HEK293 (cell line): ENCODE results near the gene SULT1C4.

Source experiments
- HOXA7 ChIP-seq: sonication (generic); formaldehyde crosslinking; IDR thresholded peaks from 2 replicates; pipeline ENCODE4 v1.8.1; 2022; ENCODE audit warnings: missing genetic modification reagents, borderline replicate concordance
- HOXD13 ChIP-seq: sonication (generic); formaldehyde crosslinking; IDR thresholded peaks from 2 replicates; pipeline ENCODE4 v1.8.0; 2022; ENCODE audit warnings: missing genetic modification reagents, borderline replicate concordance
- KLF16 ChIP-seq: fragments of 450-650 bp; formaldehyde crosslinking; IDR thresholded peaks from 2 replicates; pipeline ENCODE4 v1.5.1; 2017; ENCODE audit warnings: missing biosample characterization, missing genetic modification characterization
- KLF7 ChIP-seq: fragments of 450-650 bp; formaldehyde crosslinking; IDR thresholded peaks from 2 replicates; pipeline ENCODE4 v1.5.1; 2016; ENCODE audit warnings: missing biosample characterization, missing genetic modification characterization, borderline replicate concordance
- MEIS1 ChIP-seq: sonication (generic); formaldehyde crosslinking; IDR thresholded peaks from 2 replicates; pipeline ENCODE4 v1.8.1; 2022; ENCODE audit warnings: missing genetic modification reagents, mild to moderate bottlenecking, borderline replicate concordance
- ZBTB17 ChIP-seq: fragments of 450-650 bp; formaldehyde crosslinking; IDR thresholded peaks from 2 replicates; pipeline ENCODE4 v1.5.1; 2016; ENCODE audit warnings: missing biosample characterization, missing genetic modification characterization
- ZNF132 ChIP-seq: fragments of 450-650 bp; formaldehyde crosslinking; IDR thresholded peaks from 2 replicates; pipeline ENCODE4 v1.5.1; 2017; ENCODE audit warnings: missing biosample characterization, missing genetic modification characterization, borderline replicate concordance
- ZNF426 ChIP-seq: fragments of 450-650 bp; formaldehyde crosslinking; IDR thresholded peaks from 2 replicates; pipeline ENCODE4 v1.5.1; 2017; ENCODE audit warnings: missing biosample characterization, missing genetic modification characterization, mild to moderate bottlenecking, inconsistent platforms, moderate library complexity
- ZNF521 ChIP-seq: fragments of 450-650 bp; formaldehyde crosslinking; IDR thresholded peaks from 2 replicates; pipeline ENCODE4 v1.5.1; 2017; ENCODE audit warnings: missing biosample characterization, mild to moderate bottlenecking, missing genetic modification characterization
- ZNF555 ChIP-seq: fragments of 450-650 bp; formaldehyde crosslinking; conservative IDR thresholded peaks from 2 replicates; pipeline ENCODE4 v1.5.1; 2017; ENCODE audit warnings: missing biosample characterization, mild to moderate bottlenecking, missing genetic modification characterization, inconsistent platforms
- TF ChIP-seq, protein P1 (sequence below): fragments of 450-650 bp; IDR thresholded peaks from 2 replicates; pipeline ENCODE4 v1.5.1; 2018; ENCODE audit warnings: missing biosample characterization, mild to moderate bottlenecking, missing genetic modification characterization
- TF ChIP-seq, protein P2 (sequence below): fragments of 450-650 bp; formaldehyde crosslinking; IDR thresholded peaks from 2 replicates; pipeline ENCODE4 v1.5.1; 2016; ENCODE audit warnings: missing biosample characterization, missing genetic modification characterization
- TF ChIP-seq, protein P3 (sequence below): fragments of 450-650 bp; formaldehyde crosslinking; IDR thresholded peaks from 2 replicates; pipeline ENCODE4 v1.5.1; 2016; ENCODE audit warnings: missing biosample characterization, missing genetic modification characterization

DNA sequence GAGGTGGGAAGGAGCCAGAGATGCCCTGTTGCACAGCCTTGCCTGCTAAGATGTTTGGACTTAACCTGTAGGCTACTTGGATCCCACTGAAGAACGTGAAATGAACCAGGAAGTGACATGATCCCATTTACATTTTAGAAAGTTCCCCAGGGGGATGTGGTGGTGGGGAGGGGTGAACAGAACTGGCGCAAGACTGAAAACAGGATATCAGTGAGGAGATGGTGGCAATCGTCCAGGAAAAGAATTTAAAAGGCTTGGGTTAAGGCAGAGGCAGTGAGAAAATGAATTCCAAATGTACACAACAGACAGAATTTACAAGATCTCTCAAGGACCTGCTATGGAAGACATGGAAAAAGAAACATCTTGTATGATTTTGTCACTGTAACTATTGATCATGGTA lies 46.8 kb upstream of the SULT1C4 start:
- TF ChIP-seq, protein P1, sequence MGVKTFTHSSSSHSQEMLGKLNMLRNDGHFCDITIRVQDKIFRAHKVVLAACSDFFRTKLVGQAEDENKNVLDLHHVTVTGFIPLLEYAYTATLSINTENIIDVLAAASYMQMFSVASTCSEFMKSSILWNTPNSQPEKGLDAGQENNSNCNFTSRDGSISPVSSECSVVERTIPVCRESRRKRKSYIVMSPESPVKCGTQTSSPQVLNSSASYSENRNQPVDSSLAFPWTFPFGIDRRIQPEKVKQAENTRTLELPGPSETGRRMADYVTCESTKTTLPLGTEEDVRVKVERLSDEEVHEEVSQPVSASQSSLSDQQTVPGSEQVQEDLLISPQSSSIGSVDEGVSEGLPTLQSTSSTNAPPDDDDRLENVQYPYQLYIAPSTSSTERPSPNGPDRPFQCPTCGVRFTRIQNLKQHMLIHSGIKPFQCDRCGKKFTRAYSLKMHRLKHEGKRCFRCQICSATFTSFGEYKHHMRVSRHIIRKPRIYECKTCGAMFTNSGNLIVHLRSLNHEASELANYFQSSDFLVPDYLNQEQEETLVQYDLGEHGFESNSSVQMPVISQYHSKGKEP (tag by site-specific recombination): no peak
- TF ChIP-seq, protein P2, sequence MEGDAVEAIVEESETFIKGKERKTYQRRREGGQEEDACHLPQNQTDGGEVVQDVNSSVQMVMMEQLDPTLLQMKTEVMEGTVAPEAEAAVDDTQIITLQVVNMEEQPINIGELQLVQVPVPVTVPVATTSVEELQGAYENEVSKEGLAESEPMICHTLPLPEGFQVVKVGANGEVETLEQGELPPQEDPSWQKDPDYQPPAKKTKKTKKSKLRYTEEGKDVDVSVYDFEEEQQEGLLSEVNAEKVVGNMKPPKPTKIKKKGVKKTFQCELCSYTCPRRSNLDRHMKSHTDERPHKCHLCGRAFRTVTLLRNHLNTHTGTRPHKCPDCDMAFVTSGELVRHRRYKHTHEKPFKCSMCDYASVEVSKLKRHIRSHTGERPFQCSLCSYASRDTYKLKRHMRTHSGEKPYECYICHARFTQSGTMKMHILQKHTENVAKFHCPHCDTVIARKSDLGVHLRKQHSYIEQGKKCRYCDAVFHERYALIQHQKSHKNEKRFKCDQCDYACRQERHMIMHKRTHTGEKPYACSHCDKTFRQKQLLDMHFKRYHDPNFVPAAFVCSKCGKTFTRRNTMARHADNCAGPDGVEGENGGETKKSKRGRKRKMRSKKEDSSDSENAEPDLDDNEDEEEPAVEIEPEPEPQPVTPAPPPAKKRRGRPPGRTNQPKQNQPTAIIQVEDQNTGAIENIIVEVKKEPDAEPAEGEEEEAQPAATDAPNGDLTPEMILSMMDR (tag by site-specific recombination): no peak
- no peak for TF ChIP-seq ZNF555 (tag by site-specific recombination)
- TF ChIP-seq KLF16 (tag by site-specific recombination): no peak
- no peak for TF ChIP-seq MEIS1
- TF ChIP-seq, protein P3, sequence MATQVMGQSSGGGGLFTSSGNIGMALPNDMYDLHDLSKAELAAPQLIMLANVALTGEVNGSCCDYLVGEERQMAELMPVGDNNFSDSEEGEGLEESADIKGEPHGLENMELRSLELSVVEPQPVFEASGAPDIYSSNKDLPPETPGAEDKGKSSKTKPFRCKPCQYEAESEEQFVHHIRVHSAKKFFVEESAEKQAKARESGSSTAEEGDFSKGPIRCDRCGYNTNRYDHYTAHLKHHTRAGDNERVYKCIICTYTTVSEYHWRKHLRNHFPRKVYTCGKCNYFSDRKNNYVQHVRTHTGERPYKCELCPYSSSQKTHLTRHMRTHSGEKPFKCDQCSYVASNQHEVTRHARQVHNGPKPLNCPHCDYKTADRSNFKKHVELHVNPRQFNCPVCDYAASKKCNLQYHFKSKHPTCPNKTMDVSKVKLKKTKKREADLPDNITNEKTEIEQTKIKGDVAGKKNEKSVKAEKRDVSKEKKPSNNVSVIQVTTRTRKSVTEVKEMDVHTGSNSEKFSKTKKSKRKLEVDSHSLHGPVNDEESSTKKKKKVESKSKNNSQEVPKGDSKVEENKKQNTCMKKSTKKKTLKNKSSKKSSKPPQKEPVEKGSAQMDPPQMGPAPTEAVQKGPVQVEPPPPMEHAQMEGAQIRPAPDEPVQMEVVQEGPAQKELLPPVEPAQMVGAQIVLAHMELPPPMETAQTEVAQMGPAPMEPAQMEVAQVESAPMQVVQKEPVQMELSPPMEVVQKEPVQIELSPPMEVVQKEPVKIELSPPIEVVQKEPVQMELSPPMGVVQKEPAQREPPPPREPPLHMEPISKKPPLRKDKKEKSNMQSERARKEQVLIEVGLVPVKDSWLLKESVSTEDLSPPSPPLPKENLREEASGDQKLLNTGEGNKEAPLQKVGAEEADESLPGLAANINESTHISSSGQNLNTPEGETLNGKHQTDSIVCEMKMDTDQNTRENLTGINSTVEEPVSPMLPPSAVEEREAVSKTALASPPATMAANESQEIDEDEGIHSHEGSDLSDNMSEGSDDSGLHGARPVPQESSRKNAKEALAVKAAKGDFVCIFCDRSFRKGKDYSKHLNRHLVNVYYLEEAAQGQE: no peak
- no peak for TF ChIP-seq ZNF426 (tag by site-specific recombination)
- TF ChIP-seq HOXD13 (CRISPR knock-in tag): no peak
- TF ChIP-seq ZBTB17 (tag by site-specific recombination): no peak
- no peak for TF ChIP-seq ZNF521 (tag by site-specific recombination)
- TF ChIP-seq KLF7 (tag by site-specific recombination): no peak
- TF ChIP-seq HOXA7 (CRISPR knock-in tag): no peak
- no peak for TF ChIP-seq ZNF132
